ENCODE measurements around the gene CYP17A1.

GRCh38 chr10:102795453-102796406, 41.5 kb downstream of the CYP17A1 start:
- TF ChIP-seq EZH2 (IDR thresholded peaks at IDR 0.05; ENCODE audit: low read length, missing control alignments) (no peak), CTCF (conservative IDR thresholded peaks at IDR 0.05 in 1 of 2, IDR thresholded peaks at IDR 0.05 in 1 of 2; ENCODE audit: low read depth in 1 of 2, low read length in 2 of 2) (no peak)

Data from fibroblast of lung (primary cell).